HCT116 (cell line): ENCODE results near the gene VIPR2. TPM values are rescaled to one million over a fixed set of nuclear protein-coding genes. Genes with fewer than 3 reads are reported as not detected.

Experiments
- ATAC-seq: fragments of 200-7000 bp; cut with Tn5 transposase; 2 replicates; pipeline ENCODE4 v1.9.1; 2020; ENCODE audit warnings: mild to moderate bottlenecking, moderate library complexity
- BruUV-seq: library from RNA; stranded (reverse); fragments of 400-500 nt; replicated peaks from 2 replicates; lab custom pipeline; 2021; lab: Mats Ljungman, UMichigan
- CTCF ChIA-PET: fragments of 300-600 bp; sonication (Branson Sonifier 250); formaldehyde crosslinking; loops from one replicate; lab custom pipeline; 2021; ENCODE audit warnings: antibody characterized with exemption; lab: Charles Lee
- POLR2A ChIA-PET: fragments of 300-600, 350-600 bp; sonication (Branson Sonifier 250); formaldehyde crosslinking; loops from one replicate; lab custom pipeline; 2021; ENCODE audit warnings: antibody characterized with exemption; lab: Charles Lee
- RAD21 ChIA-PET, 2 experiments: fragments of 300-600 bp; sonication (Branson Sonifier 250); formaldehyde crosslinking; loops; one replicate each; lab custom pipeline; 2023; ENCODE audit warnings: low total read pairs in 2 of 2; ENCODE audit not compliant: uncharacterized antibody in 2 of 2, unreplicated experiment in 2 of 2, low non-redundant PET in 1 of 2; lab: Charles Lee
- DNase-seq: peaks from one replicate; pipeline ENCODE4 v3.0.0-alpha.2; 2010; ENCODE audit warnings: low read depth, low spot score
- H2AFZ ChIP-seq: fragments of 200-600 bp; shearing (Covaris generic), sonication (generic); 2 replicates; pipeline ENCODE4 v1.6.1; 2017; ENCODE audit warnings: low read depth, mixed run types, mixed read lengths, antibody characterized with exemption, low read length; ENCODE audit not compliant: poor library complexity, severe bottlenecking
- H3K27ac ChIP-seq: 2 replicates; pipeline ENCODE4 v1.5.1; 2012; ENCODE audit warnings: low read depth, low read length
- H3K27me3 ChIP-seq: fragments of 200-600 bp; sonication (generic); 2 replicates; pipeline ENCODE4 v1.6.1; 2016; ENCODE audit warnings: mixed run types, low read length, mixed read lengths; ENCODE audit not compliant: insufficient read depth
- H3K36me3 ChIP-seq, 2 experiments: fragments of 200-500 bp in 1 of 2; fragments of 200-600 bp in 1 of 2; sonication (Bioruptor generic) in 1 of 2; sonication (generic) in 1 of 2; 2 replicates each; pipeline versions ENCODE4 v1.5.1 to v1.6.1; 2014 to 2016; ENCODE audit warnings: low read length in 2 of 2, inconsistent platforms in 1 of 2, mixed read lengths in 1 of 2, mixed run types in 1 of 2; ENCODE audit not compliant: insufficient read depth in 2 of 2, control insufficient read depth in 1 of 2
- H3K4me1 ChIP-seq, 2 experiments: fragments of 200-600 bp in 1 of 2; sonication (generic) in 1 of 2; 2 replicates each; pipeline versions ENCODE4 v1.5.1 to v1.6.1; 2012 to 2017; ENCODE audit warnings: low read length in 2 of 2, inconsistent platforms in 1 of 2, mild to moderate bottlenecking in 1 of 2, mixed read lengths in 1 of 2, mixed run types in 1 of 2, moderate library complexity in 1 of 2; ENCODE audit not compliant: insufficient read depth in 2 of 2, control insufficient read depth in 1 of 2
- H3K4me2 ChIP-seq: fragments of 200-600 bp; sonication (generic); 2 replicates; pipeline ENCODE4 v1.6.1; 2017; ENCODE audit warnings: mixed run types, low read length, mixed read lengths
- H3K4me3 ChIP-seq, 2 experiments: fragments of 200-600 bp in 1 of 2; sonication (generic) in 1 of 2; replicated peaks in 1 of 2; 2 replicates each; pipeline ENCODE4 v1.5.1; 2011 to 2016; ENCODE audit warnings: low read length in 2 of 2, control low read depth in 1 of 2, low read depth in 1 of 2, mild to moderate bottlenecking in 1 of 2, mixed read lengths in 1 of 2, mixed run types in 1 of 2
- H3K79me2 ChIP-seq: fragments of 200-600 bp; sonication (generic); 2 replicates; pipeline ENCODE4 v1.6.1; 2017; ENCODE audit warnings: mild to moderate bottlenecking, mixed run types, low read length, moderate library complexity, mixed read lengths; ENCODE audit not compliant: insufficient read depth
- H3K9ac ChIP-seq: fragments of 200-600 bp; sonication (generic); 2 replicates; pipeline ENCODE4 v1.6.1; 2016; ENCODE audit warnings: low read length, mixed read lengths
- H3K9me2 ChIP-seq: fragments of 200-600 bp; sonication (generic), shearing (Covaris generic); 2 replicates; pipeline ENCODE4 v1.6.1; 2017; ENCODE audit warnings: mixed run types, mild to moderate bottlenecking, moderate library complexity; ENCODE audit not compliant: insufficient read depth
- H3K9me3 ChIP-seq, 2 experiments: fragments of 200-500 bp in 1 of 2; fragments of 200-600 bp in 1 of 2; sonication (Bioruptor generic) in 1 of 2; sonication (generic) in 1 of 2; 2 replicates each; pipeline ENCODE4 v1.6.1; 2014 to 2017; ENCODE audit warnings: low read length in 2 of 2, mixed read lengths in 2 of 2, inconsistent platforms in 1 of 2, low read depth in 1 of 2, mild to moderate bottlenecking in 1 of 2, mixed run types in 1 of 2, moderate library complexity in 1 of 2; ENCODE audit not compliant: control insufficient read depth in 1 of 2, insufficient read depth in 1 of 2
- H4K20me1 ChIP-seq: fragments of 200-600 bp; sonication (generic), shearing (Covaris generic); 2 replicates; pipeline ENCODE4 v1.6.1; 2017; ENCODE audit warnings: mixed run types, mild to moderate bottlenecking, moderate library complexity; ENCODE audit not compliant: insufficient read depth
- CEBPB ChIP-seq: IDR thresholded peaks from 2 replicates; pipeline ENCODE4 v1.6.1; 2012; ENCODE audit warnings: low read depth
- CTCF ChIP-seq, 3 experiments: fragments of 200-600 bp in 1 of 3; sonication (generic) in 1 of 3; IDR thresholded peaks in 2 of 3; conservative IDR thresholded peaks in 1 of 3; 2 replicates each; pipeline ENCODE4 v1.5.1; 2012 to 2017; ENCODE audit warnings: low read depth in 2 of 3, low read length in 2 of 3, antibody characterized with exemption in 1 of 3, borderline replicate concordance in 1 of 3, control low read depth in 1 of 3, mild to moderate bottlenecking in 1 of 3, mixed read lengths in 1 of 3, mixed run types in 1 of 3, moderate library complexity in 1 of 3; ENCODE audit not compliant: insufficient read depth in 1 of 3
- EGR1 ChIP-seq: IDR thresholded peaks from 2 replicates; pipeline ENCODE4 v1.6.1; 2012; ENCODE audit warnings: low read depth
- EZH2 ChIP-seq: fragments of 200-600 bp; sonication (generic); IDR thresholded peaks from 2 replicates; pipeline ENCODE4 v1.6.1; 2017; ENCODE audit warnings: antibody characterized with exemption, mixed run types
- FOSL1 ChIP-seq: IDR thresholded peaks from 2 replicates; pipeline ENCODE4 v1.6.1; 2012; ENCODE audit warnings: low read depth
- JUND ChIP-seq: IDR thresholded peaks from 2 replicates; pipeline ENCODE4 v1.6.1; 2012
- MAX ChIP-seq: IDR thresholded peaks from 2 replicates; pipeline ENCODE4 v1.6.1; 2012
- POLR2A ChIP-seq: IDR thresholded peaks from 2 replicates; pipeline ENCODE4 v1.7.0; 2011; ENCODE audit warnings: borderline replicate concordance; ENCODE audit not compliant: insufficient read depth, insufficient read length; ENCODE audit errors: extremely low read depth
- POLR2AphosphoS5 ChIP-seq: IDR thresholded peaks from 2 replicates; pipeline ENCODE4 v1.6.1; 2011; ENCODE audit warnings: mild to moderate bottlenecking, low read depth, low read length, moderate library complexity
- SIN3A ChIP-seq: IDR thresholded peaks from 2 replicates; pipeline ENCODE4 v1.6.1; 2012; ENCODE audit warnings: low read depth
- SRF ChIP-seq: IDR thresholded peaks from 2 replicates; pipeline ENCODE4 v1.6.1; 2012; ENCODE audit warnings: low read depth
- YY1 ChIP-seq: IDR thresholded peaks from 2 replicates; pipeline ENCODE4 v1.6.1; 2011; ENCODE audit warnings: low read length, low read depth, moderate library complexity, mild to moderate bottlenecking; ENCODE audit not compliant: insufficient replicate concordance; ENCODE audit errors: extremely low read depth
- ZBTB33 ChIP-seq: IDR thresholded peaks from 2 replicates; pipeline ENCODE4 v1.6.1; 2011; ENCODE audit warnings: mild to moderate bottlenecking, low read length, moderate library complexity; ENCODE audit not compliant: insufficient replicate concordance; ENCODE audit errors: extremely low read depth
- intact Hi-C: fragments of 100-400 bp; cut with micrococcal nuclease; formaldehyde crosslinking; loops from 2 replicates; pipeline ENCODE4 v1.10.0; 2022
- total RNA-seq: library from RNA; stranded (reverse); gene quantifications from one replicate; pipeline ENCODE4 v1.2.1, GENCODE V29; 2021; ENCODE audit not compliant: unreplicated experiment

Gene VIPR2
- total RNA-seq, 1 experiment from 2014 or later: 0.10 TPM

GRCh38 chr7:159119851-159120539 lies 24.7 kb downstream of the VIPR2 start:
- DNase-seq (no peak), ATAC-seq (no peak)
- Histone ChIP-seq H3K79me2 (no peaks in the 10 kb centered on the region), H4K20me1 (no peaks in the 10 kb centered on the region), H3K27ac (no peak overlapping the region), H2AFZ (no peak overlapping the region), H3K9ac (no peak overlapping the region), H3K4me2 (no peak overlapping the region), H3K27me3 (peaks cover 24% of the 10 kb centered on the region), H3K4me3 (no peak overlapping the region), H3K9me3 (no peaks in the 10 kb centered on the region), H3K36me3 (no peaks in the 10 kb centered on the region), H3K9me2 (no peaks in the 10 kb centered on the region), H3K4me1 (no peaks in the 10 kb centered on the region)
- TF ChIP-seq SIN3A: no peak
- TF ChIP-seq MAX: no peak
- no peak for TF ChIP-seq YY1
- no peak for TF ChIP-seq SRF
- intact Hi-C loops: no loop called here
- CTCF ChIA-PET: no interaction called here
- RAD21 ChIA-PET: no interaction called here
- BruUV-seq: no TSS peak
- POLR2A ChIA-PET: no interaction called here

GRCh38 chr7:159119026-159119741 lies 25.5 kb downstream of the VIPR2 start:
- Histone ChIP-seq H3K9me3 (no peaks in the 10 kb centered on the region), H3K4me3 (no peak overlapping the region), H3K27ac (no peak overlapping the region), H4K20me1 (no peaks in the 10 kb centered on the region), H3K79me2 (no peaks in the 10 kb centered on the region), H3K9ac (no peak overlapping the region), H2AFZ (no peak overlapping the region), H3K4me1 (no peaks in the 10 kb centered on the region), H3K9me2 (no peaks in the 10 kb centered on the region), H3K36me3 (no peaks in the 10 kb centered on the region), H3K4me2 (no peak overlapping the region), H3K27me3 (peaks cover 21% of the 10 kb centered on the region; the same call in 1 of the 2 replicates)
- no TSS peak for BruUV-seq
- DNase-seq: no peak
- POLR2A ChIA-PET: no interaction called here
- intact Hi-C loops: no loop called here
- CTCF ChIA-PET: no interaction called here
- no peak for ATAC-seq
- RAD21 ChIA-PET: no interaction called here
- no peak for TF ChIP-seq EZH2
- no peak for TF ChIP-seq POLR2A
- TF ChIP-seq SRF: no peak
- no peak for TF ChIP-seq SIN3A
- TF ChIP-seq POLR2AphosphoS5: no peak
- TF ChIP-seq JUND: no peak
- no peak for TF ChIP-seq FOSL1
- TF ChIP-seq ZBTB33: no peak
- no peak for TF ChIP-seq CEBPB
- no peak for TF ChIP-seq CTCF (IDR thresholded peaks at IDR 0.05 in 2 of 3, conservative IDR thresholded peaks at IDR 0.05 in 1 of 3; ENCODE audit: borderline replicate concordance in 1 of 3, insufficient read depth in 1 of 3, low read depth in 2 of 3, low read length in 2 of 3)
- no peak for TF ChIP-seq EGR1
